Sigmoid colon (tissue), 7 donors: ENCODE results near the gene FIP1L1. TPM values are rescaled to one million over a fixed set of nuclear protein-coding genes. Genes with fewer than 3 reads are reported as not detected.

Experiments used
- DNase-seq: peaks from one replicate; pipeline ENCODE4 v3.0.0-alpha.2; 2019
- H3K27ac ChIP-seq, 4 donors: fragments of 200-600 bp; sonication (generic); one replicate each; pipeline ENCODE4 v1.5.1; 2016 to 2019; ENCODE audit warnings: mild to moderate bottlenecking in 1 of 4
- H3K27me3 ChIP-seq, 3 donors: fragments of 200-600 bp; sonication (generic); one replicate each; pipeline ENCODE4 v1.5.1; 2019; ENCODE audit warnings: mild to moderate bottlenecking in 1 of 3
- H3K36me3 ChIP-seq, 4 donors: fragments of 200-600 bp; sonication (generic); one replicate each; pipeline ENCODE4 v1.5.1; 2016 to 2019
- H3K4me1 ChIP-seq, 4 donors: fragments of 200-600 bp; sonication (generic); one replicate each; pipeline ENCODE4 v1.5.1; 2017 to 2019
- H3K4me3 ChIP-seq, 4 donors: fragments of 200-600 bp; sonication (generic); one replicate each; pipeline ENCODE4 v1.5.1; 2017 to 2019; ENCODE audit warnings: mild to moderate bottlenecking in 2 of 4, moderate library complexity in 1 of 4
- H3K9me3 ChIP-seq, 4 donors: fragments of 200-600 bp in 3 of 4; sonication (generic) in 3 of 4; one replicate each; pipeline versions ENCODE4 v1.5.1 to v1.6.1; 2013 to 2019
- CTCF ChIP-seq, 4 experiments: fragments of 450-650 bp in 3 of 4; fragments of 200-600 bp in 1 of 4; IDR thresholded peaks; one replicate each; pipeline ENCODE4 v1.5.1; 2016 to 2019; ENCODE audit warnings: antibody characterized with exemption in 4 of 4, mild to moderate bottlenecking in 3 of 4, moderate library complexity in 2 of 4
- EP300 ChIP-seq, 4 donors: sonication (generic); formaldehyde crosslinking; IDR thresholded peaks; one replicate each; pipeline ENCODE4 v1.6.1; 2017; ENCODE audit warnings: antibody characterized with exemption in 4 of 4
- POLR2A ChIP-seq, 2 donors: fragments of 450-650 bp; IDR thresholded peaks; one replicate each; pipeline ENCODE4 v1.6.1; 2016; ENCODE audit warnings: antibody characterized with exemption in 2 of 2, mild to moderate bottlenecking in 2 of 2, moderate library complexity in 2 of 2
- POLR2AphosphoS5 ChIP-seq, 4 donors: sonication (generic); formaldehyde crosslinking; IDR thresholded peaks; one replicate each; pipeline ENCODE4 v1.6.1; 2017; ENCODE audit warnings: antibody characterized with exemption in 4 of 4
- WGBS, 2 donors: extraction: QIAGEN DNeasy Blood & Tissue Kit; methylation state at CpG; one replicate each; pipeline ENCODE4 v1.1.7; 2013; 5-methylcytosine and 5-hydroxymethylcytosine counted together
- intact Hi-C: fragments of 100-400 bp; cut with DNase I; formaldehyde crosslinking; loops from one replicate; pipeline ENCODE4 v1.15.1; 2023
- polyA plus RNA-seq, 3 donors: library from polyadenylated mRNA; stranded (reverse); fragments of 200-250 nt; gene quantifications; one replicate each; pipeline ENCODE4 v1.2.3, GENCODE V29; 2013
- total RNA-seq, 4 donors: library from RNA; depleted of rRNA; stranded (reverse); fragments of >200 nt; gene quantifications; one replicate each; pipeline ENCODE4 v1.1.0, GENCODE V29; 2016
- donor health status: healthy with polysubstance abuse.
- donor health status: Bipolar disorder and iron deficiency.
- donor health status: healthy.

Gene FIP1L1
- total and polyA plus RNA-seq, 7 donors, result 19.7 to 47.7 (median 33.7) TPM

GRCh38 chr4:53432528-53433424, 55.3 kb downstream of the FIP1L1 start:
- WGBS, 2 donors, result 88 to 95% methylated on average over 4 of the region's 4 CpGs
- Histone ChIP-seq H3K36me3 (peaks cover 0 to 52% (median 8%) of the 10 kb centered on the region in 4 donors), H3K4me3 (no peak overlapping the region), H3K4me1 (no peaks in the 10 kb centered on the region), H3K27ac (no peak overlapping the region), H3K9me3 (no peaks in the 10 kb centered on the region), H3K27me3 (no peaks in the 10 kb centered on the region)
- intact Hi-C loops, result no loop called here
- no peak for DNase-seq
- no peak for TF ChIP-seq EP300 (IDR thresholded peaks at IDR 0.05)
- TF ChIP-seq POLR2A (IDR thresholded peaks at IDR 0.05), result no peak
- TF ChIP-seq POLR2AphosphoS5 (IDR thresholded peaks at IDR 0.05), result no peak
- TF ChIP-seq CTCF (IDR thresholded peaks at IDR 0.05), result no peak

- 94 to 96% methylated on average over 1 of the region's 1 CpG for WGBS, 2 donors
- intact Hi-C loops, result no loop called here
- no peak for DNase-seq
- Histone ChIP-seq H3K9me3 (no peaks in the 10 kb centered on the region), H3K36me3 (peaks cover 0 to 20% (median 0%) of the 10 kb centered on the region in 4 donors), H3K27ac (no peak overlapping the region), H3K27me3 (no peaks in the 10 kb centered on the region), H3K4me1 (no peaks in the 10 kb centered on the region), H3K4me3 (no peak overlapping the region)
- no peak for TF ChIP-seq EP300 (IDR thresholded peaks at IDR 0.05)
- TF ChIP-seq POLR2AphosphoS5 (IDR thresholded peaks at IDR 0.05), result no peak
- TF ChIP-seq CTCF (IDR thresholded peaks at IDR 0.05), result no peak
- TF ChIP-seq POLR2A (IDR thresholded peaks at IDR 0.05), result no peak
Observed at GRCh38 chr4:53436251-53436650, 58.8 kb downstream of the FIP1L1 start.

GRCh38 chr4:53441564-53441963, 64.1 kb downstream of the FIP1L1 start:
- no peak for DNase-seq
- intact Hi-C loops, result no loop called here
- H3K36me3 ChIP-seq, result peaks cover 0 to 39% (median 0%) of the 10 kb centered on the region in 4 donors
- no peaks in the 10 kb centered on the region for H3K9me3 ChIP-seq
- TF ChIP-seq POLR2AphosphoS5 (IDR thresholded peaks at IDR 0.05), result no peak
- no peak for TF ChIP-seq EP300 (IDR thresholded peaks at IDR 0.05)
- TF ChIP-seq POLR2A (IDR thresholded peaks at IDR 0.05), result no peak
- no peak for TF ChIP-seq CTCF (IDR thresholded peaks at IDR 0.05)
- H3K27ac ChIP-seq, result no peak overlapping the region
- no peaks in the 10 kb centered on the region for H3K27me3 ChIP-seq
- no peaks in the 10 kb centered on the region for H3K4me1 ChIP-seq
- H3K4me3 ChIP-seq, result no peak overlapping the region
- 92 to 94% methylated on average over 1 of the region's 1 CpG for WGBS, 2 donors

GRCh38 chr4:53444954-53445353, 67.5 kb downstream of the FIP1L1 start:
- 90 to 97% methylated on average over 2 of the region's 2 CpGs for WGBS, 2 donors
- intact Hi-C loops, result no loop called here
- H3K4me1 ChIP-seq, result no peaks in the 10 kb centered on the region
- H3K9me3 ChIP-seq, result no peaks in the 10 kb centered on the region
- no peak for TF ChIP-seq POLR2A (IDR thresholded peaks at IDR 0.05)
- no peak for TF ChIP-seq CTCF (IDR thresholded peaks at IDR 0.05)
- TF ChIP-seq EP300 (IDR thresholded peaks at IDR 0.05), result no peak
- TF ChIP-seq POLR2AphosphoS5 (IDR thresholded peaks at IDR 0.05), result no peak
- DNase-seq, result no peak
- peaks cover 0 to 39% (median 0%) of the 10 kb centered on the region in 4 donors for H3K36me3 ChIP-seq
- no peaks in the 10 kb centered on the region for H3K27me3 ChIP-seq
- no peak overlapping the region for H3K27ac ChIP-seq
- no peak overlapping the region for H3K4me3 ChIP-seq
